D341Med (cell line): ENCODE data around the gene REXO4.
"Not testable (repeated sequence)": the region's sequence is repeated elsewhere in the genome, so short reads cannot be mapped to it uniquely, and the experiment has no call there.

Source experiments
- DNase-seq: peaks from one replicate; pipeline ENCODE4 v3.0.0; 2012; ENCODE audit warnings: low spot score

The REXO4 gene

DNA sequence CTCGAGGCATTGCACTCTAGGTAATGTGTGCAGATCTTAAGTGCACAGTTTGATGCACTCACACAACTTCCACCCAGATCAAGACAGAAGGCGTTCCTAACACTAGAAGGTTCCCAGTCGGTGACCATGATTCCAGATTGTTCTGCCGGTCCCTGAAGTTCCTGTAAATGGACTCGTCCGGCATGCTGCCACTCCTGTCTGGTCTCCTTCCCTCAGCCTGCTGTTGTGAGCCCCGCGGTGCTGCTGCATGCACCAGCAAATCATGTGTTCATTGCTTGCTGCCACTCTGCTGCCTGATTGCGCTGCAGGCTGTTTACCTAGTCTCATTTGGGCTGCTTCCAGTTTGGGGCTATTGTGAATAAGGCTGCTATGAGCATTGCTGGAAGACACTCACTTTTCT, 30.1 kb downstream of the REXO4 start:
- DNase-seq: no peak

DNA sequence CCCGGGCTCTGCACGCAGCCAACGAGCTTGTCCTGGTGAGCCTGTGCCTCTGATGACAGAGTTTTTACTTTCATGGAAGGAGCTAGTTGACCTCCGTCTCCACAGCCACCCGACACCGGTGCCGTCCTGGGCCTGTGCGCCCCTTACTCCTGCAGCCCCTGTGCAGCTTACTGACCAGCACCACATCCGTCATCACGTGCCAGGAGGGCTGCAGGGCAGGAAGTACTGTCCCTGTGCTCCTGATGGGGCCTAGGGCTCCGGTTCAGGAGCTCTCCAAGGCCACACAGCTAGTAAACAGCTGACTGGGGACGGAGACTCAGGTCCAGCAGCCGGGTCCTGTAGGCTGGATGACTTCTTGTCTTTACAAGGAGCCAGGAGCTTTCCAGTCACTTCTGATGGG, 31.5 kb downstream of the REXO4 start:
- no peak for DNase-seq

DNA sequence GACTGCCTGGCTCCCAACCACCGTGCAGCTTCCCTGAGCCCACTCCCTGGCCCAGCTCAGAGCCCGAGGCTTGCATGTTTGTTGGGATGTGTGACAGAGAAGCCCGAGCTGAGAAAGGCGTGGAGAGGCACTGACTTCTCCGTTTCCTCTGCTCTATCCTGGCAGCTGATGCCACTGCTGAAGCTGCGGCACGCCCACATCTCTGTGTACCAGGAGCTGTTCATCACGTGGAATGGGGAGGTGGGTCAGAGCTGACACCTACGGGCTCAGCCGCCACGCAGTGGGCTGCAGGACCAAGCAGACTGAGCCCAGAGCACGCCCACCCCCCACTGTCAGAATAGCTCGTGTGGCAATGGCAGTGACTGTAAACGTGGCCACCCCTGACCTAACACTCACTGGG, 32.4 kb downstream of the REXO4 start:
- DNase-seq: no peak

DNA sequence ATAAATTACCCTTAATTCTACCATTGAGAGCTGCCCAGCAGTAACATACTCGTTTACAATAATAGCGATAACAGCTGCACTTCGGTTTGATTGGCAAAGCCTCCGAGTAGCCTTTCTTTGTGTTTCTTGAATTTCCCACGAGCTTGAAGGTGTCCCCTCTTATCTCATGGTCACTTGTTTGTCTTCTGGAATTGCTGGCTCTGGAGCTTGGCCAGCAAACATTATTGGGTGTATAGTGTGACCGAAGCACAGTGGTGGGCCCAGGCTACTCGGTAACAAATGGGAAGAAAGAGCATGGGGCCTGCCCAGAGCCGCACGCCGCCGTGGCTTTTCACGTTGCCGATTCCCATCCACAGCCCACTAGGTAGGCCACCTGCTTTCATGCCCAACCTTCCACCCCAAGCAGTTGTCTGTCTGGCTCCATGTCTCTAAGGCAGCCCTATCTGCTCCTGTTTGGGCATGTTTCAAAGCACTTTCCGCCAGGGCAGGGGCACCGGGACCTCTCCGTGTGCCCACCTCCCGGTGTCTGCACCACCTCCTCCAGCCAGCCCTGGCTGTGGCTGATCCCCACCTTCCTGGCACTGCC, 33.0 kb downstream of the REXO4 start:
- no peak for DNase-seq

DNA sequence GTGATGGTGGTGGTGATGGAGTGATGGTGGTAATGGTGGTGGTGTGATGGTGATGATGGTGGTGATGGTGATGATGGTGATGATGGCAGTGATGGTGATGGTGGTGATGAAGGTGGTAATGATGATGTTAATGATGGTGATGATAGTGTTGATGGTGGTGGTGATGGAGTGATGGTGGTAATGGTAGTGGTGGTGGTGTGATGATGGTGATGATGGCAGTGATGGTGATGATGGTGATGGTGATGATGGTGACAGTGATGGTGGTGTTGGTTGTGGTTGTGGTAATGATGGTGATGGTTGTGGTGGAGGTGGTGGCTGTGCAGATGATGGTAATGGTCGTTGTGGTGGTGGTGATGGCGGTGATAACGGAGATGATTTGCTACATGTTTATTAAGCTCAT, 34.4 kb downstream of the REXO4 start:
- DNase-seq: no peak

DNA sequence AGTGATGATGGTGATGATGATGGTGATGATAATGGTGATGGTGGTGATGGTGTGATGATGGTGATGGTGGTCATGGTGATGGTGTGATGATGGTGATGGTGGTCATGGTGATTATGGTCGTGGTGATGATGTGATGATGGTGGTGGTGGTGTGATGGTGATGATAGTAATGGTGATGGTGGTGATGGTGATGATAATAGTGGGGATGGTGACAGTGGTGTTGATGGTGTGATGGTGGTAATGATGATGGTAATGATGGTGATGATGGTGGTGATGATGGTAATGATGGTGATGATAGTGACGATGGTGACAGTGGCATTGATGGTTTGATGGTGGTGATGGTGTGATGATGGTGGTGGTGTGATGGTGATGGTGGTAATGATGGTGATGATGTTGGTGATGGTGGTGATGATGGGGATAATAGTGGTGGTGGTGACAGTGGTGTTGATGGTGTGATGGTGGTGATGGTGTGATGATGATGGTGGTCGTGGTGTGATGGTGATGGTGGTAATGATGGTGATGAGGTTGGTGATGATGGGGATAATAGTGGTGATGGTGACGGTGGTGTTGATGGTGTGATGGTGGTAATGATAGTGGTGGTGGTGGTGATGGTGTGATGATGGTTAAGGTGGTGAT, 35.2 kb downstream of the REXO4 start:
- DNase-seq: no peak

DNA sequence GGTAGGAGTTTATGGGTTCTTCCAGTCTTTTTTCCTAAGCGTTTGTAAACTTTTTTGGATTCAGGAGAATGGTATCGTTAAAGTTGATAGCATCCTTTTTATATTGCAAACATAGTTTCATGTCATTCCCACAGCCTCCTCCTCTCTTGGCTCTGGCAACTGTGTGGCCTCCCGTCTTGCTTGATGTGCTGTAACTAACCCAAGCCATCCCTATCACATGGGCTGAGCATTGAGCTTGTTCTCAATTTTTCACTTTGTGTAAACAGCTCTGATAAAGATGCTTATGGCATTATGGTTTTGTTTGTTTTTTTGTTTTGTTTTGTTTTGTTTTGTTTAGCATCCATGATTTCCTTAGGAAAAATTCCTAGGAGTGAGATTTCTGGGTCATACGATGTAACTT, 37.1 kb downstream of the REXO4 start:
- no peak for DNase-seq

DNA sequence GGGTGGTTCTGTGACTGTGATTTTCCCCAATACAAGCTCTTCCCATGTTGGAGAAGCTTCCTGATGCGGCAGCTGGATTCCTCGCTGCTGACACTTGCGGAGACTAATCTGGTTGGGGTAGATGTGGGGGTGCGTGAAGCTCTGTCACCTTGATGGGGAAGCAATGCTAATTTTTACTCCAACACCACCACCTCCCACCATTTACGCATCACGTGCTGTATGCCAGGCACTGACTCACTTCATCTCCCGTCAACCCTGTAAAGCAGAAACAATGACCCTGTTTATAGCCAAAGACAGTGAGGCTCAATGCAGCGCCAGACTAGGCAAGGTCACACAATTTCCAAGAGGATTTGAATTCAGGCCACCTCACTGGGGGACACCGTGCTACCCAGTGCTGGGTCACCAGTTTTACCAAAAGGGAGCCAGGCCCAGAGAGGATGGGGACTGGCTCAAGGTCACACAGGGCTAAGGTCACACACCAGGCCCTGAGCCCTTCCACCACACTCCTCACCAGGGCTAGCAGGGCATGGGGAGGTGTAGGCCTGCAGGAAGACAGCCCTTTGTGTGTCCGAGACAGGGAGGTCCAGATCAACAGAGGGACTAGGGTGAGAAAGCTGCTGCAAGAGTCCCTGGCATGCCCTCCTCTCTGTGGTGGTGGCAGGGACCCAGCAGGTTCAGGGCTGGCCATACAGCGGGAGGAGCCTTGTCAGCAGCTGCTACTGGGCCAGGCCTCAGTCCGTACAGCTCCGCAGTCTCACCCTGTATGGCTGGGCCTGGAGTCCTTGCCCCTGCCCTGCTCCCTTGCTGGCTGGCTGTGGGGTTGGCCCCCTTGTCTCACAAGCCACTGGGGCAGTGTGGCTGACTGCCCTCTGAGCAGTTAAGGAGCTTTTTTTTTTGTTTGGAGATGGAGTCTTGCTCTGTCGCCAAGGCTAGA, 38.4 kb downstream of the REXO4 start:
- DNase-seq: no peak

DNA sequence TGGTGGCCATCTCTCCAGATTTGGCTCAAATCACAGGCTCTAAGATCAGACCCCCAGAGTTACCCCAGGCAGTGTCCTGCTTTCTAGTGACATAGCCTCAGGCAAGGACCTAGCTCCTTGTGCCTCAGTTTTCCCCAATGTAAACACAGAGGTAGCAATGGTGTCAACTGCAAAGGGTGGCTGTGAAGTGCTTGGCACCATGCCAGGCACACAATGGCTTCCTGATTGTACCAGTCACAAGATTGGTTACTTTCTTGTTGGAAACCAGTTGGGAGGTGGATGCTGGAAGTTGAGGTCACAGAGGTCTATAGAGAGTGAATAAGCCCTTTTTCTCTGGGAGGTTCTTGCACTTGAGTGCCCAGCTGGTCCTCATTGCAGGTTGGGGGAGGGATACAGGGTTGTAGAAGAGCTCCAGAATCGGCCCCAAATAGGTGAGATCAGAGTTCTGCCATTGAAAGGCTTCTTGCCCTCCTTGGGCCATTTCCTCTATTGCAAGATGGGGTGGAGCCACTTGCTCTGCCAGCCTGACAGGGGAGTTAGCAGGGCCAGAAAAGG, 39.3 kb downstream of the REXO4 start:
- DNase-seq: no peak

DNA sequence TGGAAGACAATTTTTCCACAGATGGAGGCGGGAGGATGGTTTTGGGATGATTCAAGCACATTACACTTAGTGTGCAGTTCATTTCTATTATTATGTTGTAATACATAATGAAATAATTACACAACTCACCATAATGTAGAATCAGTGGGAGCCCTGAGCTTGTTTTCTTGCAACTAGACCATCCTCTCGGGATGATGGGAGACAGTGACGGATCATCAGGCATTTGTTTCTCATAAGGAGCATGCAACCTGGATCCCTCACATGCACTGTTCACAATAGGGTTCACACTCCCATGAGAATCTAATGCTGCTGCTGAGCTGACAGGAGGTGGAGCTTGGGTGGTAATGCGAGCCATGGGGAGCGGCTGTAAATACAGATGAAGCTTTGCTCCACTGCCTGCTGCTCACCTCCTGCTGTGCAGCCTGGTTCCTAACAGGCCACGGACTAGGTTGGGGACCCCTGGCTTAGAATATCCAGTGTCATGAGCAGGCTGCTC, 40.0 kb downstream of the REXO4 start:
- DNase-seq: no peak

DNA sequence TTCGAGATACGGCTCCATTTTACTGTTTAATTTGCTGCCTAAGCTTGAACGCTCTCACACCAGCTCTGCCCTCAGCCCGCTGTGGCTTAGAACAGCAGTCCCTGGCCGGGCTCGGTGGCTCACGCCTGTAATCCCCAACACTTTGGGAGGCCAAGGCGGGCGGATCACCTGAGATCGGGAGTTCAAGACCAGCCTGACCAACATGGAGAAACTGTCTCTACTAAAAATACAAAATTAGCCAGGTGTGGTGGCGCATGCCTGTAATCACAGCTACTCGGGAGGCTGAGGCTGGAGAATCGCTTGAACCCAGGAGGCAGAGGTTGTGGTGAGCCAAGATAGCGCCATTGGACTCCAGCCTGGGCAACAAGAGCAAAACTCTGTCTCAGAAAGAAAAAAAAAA, 40.5 kb downstream of the REXO4 start:
- DNase-seq: not testable (repeated sequence)

DNA sequence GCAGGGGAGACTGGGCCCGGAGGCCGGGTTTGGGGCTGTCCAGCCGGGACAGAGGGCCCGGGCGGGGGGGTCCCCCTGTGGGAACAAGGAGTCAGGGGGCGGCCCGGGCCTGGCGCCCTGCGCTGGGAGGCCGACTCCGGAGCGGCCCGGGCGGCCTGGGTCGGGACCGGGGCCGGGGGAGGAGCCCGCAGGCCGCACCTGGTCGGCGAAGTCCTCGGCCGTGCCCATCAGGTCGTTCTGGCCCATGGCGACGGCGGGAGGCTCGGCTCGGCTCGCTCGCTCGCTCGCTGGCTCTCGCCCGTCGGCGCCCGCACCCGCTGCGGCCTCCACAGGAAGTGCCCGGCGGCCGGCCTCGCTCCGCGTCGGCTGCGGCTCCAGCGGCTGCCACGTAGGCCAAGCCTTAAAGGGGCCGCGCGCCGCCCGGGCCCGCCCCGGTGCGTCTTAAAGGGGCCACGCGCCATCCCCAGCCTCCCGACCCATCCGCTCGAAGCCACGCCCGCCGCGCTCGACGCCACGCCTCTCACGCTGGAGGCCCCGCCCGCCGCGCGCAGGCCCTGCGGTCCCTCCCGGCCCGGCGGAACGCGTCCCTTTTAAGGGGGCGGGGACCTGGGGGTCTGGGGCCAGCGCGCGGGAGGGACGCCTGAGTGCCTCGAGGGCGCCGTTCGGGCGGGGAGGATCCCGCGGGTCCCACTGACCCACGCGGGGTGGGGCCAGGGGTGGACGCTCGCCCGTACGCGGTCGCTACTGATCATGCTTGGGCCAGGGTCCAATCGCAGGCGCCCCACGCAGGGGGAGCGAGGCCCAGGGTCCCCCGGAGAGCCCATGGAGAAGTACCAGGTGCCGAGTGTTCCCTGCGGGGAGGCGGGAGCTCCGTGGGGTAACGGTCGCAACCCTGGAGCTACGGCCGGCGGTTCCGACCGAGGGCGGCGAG, 41.8 kb downstream of the REXO4 start, which contains the start of the genes STKLD1 and SURF4:
Gene STKLD1, plus strand, starts transcription at position 643 of the 931 bp plus-strand sequence. Its CDS starts 108 bp downstream, at position 751.
Gene SURF4, minus strand, starts transcription at position 337 of the 931 bp plus-strand sequence. Its CDS starts 91 bp downstream, at position 246.
- peak; percentile 99 for DNase-seq

DNA sequence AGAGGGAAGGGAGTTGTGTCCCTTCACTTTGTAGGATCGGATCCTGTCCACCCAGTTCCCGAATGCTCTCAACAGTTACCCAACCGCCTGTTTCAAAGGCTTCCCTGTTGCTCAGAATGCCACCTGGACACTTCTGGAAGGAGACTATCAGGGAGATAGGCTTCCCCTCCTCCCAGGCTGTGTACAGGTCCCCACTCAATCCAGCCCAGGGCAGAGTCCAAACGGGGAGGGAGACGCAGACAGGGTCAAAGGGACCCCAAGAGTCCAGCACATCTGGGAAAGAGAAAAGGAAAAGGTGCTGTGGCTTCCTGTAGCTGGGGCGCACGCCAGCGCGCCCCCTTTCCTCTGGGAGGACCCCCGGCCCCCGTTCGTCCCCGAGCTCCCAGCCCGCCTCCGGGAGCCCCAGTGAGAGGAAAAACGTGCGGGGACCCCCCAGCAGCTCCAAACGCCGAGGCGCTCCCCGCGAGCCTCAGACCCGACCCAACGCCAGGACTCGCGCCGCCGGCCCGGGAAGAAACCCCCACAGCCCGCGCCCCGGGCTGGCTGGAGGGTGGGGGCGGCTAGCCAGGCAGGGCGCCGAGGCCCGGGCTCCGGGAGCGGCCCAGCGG, 42.6 kb downstream of the REXO4 start:
- DNase-seq: peak; percentile 53

DNA sequence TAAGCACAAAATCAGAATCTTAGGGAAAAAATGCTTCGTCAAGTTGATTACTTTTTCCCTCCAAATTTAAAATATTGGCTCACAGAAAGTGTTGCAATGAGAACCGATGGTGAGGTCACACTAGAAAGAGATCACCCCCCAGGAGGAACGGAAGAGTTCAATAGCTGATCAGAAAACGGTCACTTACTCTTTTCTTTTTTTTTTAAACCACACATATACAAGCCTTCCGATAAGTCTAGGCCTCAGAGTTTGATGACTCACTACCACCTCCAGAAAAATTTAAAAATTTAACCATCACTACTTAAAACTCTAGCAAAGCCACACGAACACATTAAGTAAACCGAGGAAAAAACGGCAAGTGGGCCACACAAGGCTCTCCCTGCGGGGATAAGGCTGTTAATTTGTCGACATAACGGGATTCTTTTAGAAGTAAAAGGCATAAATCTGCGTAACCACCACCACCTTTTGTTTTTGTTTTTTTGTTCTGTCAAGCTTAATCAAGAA, 43.1 kb downstream of the REXO4 start:
- DNase-seq: no peak

DNA sequence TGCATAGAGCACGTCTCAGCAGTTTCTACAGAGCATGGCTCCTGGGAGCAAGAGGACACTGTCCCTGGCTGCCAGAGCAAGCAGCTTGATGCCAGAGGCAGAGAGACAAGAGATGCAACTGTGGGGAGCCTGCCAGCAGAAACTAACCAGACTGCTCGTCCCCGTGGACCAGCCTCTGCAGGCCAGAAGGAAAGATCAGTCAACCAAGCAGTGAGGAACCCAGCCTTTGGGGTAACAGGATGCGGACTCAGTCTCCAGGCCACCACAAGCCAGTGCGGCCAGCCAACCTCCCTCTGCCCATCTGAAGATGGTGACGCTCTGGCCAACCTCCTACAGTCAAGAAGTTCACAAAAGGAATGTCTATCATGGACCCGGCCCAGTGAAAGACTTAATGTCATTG, 45.7 kb downstream of the REXO4 start:
- no peak for DNase-seq

DNA sequence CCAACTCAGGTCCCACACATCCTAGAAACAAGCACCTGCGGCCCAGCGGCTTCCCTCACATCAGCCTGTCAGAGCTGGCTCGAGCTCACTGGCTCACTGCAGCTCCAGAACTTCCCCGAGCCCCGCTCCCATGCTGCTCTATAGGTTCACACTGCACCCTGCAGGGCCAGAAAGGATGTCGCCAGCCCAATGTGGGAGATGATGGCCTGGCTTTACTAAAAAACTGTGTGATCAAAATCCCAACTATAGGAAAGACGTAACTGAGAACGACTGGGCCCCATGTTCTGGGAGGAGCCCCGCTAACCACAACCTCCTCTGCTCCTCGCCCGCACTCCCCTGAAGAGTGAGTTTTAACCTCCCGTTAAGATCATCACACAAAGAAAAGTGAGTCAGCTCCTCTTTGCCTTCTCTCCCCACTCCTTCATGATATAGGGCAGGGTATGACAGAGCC, 46.5 kb downstream of the REXO4 start:
- no peak for DNase-seq

DNA sequence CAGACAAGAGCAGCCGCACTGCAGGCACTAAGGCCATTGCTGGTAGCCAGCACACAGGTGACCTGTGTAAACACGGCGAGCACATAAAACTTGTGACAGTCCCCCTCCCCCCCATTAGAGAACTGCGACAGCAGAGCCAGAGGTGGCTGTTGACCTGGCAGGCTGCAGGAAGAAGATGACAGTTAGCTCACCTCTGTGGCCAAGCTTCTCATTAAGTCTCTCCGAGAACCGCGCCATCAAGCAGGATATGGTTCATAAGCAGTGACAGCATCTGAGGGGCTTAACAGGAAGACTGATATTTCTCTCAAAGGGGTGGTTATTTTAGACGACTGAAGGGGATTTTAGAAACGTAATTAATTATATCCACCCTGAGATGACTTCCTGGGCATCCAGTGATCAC, 47.1 kb downstream of the REXO4 start:
- DNase-seq: no peak

DNA sequence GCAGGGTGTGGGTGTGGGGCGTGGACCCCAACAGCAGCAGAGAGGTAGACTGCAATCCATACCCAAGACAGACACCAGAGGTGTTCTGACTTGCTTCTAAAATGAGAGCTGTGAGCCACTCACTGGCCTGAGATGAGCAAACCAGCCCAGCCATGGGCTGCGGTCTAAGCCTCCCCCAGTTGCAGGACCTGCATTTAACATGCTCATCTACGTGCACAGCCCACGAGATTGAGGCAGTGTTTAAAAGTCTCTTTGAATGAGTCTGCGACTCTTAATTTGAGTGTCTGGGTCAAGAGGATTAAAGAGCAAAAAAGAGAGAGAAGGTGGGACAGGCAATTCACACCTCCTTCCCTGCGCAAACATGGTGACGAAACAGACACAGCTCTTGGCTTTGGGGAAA, 47.9 kb downstream of the REXO4 start:
- no peak for DNase-seq

DNA sequence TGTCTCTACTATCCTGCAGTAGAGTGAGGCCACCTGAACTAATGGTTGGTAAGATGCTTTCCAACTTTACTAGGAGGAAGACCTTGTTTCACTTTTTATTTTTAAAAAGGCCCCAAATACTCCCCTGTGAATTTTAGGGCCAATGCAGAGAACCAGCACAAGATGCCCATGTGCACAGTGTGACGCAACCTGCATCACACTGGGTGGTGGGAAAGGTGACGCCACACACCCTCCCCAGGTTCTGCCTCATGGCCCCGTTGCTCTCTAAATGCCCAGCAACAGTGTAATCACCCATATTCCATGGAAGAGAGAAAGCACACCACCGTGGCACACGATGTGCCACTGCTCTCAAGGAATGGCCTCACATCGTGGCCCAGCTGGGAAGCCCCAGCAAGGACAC, 48.4 kb downstream of the REXO4 start:
- DNase-seq: no peak

DNA sequence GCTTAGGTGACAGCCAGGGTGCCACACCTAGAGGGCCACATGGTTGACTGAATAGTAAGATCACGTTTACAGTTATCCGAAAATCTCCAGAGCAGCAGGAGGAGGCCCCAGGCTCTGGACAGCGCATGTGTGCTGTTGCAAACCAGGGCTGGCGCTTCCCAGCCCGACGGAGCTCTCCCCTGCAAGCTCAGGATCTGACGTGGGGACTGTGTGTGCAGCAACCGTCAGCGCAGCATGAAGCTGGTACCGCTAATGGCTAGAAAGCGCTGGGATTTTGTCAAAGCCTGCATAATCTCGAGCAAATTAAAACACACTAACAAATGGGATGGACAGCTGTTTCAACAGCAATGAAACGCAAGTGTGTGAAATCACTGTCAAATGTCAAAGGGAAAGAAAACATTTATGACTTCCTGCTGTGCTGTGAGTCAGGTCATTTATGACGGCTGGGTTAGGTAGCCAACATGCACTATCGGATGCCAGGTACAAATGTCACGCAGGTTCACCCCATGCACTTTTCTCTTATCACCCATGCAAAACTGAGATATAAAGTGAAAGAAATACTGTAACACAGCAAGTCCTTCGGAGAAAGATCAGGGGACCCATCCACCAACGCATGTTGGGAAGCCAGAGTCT, 49.4 kb downstream of the REXO4 start:
- DNase-seq: no peak
